Measurements from ENCODE around the gene NFKB1. TPM values are rescaled to one million over a fixed set of nuclear protein-coding genes. Genes with fewer than 3 reads are reported as not detected.

The NFKB1 gene
- total and polyA plus RNA-seq, 9 donors = 18.6 to 45.0 (median 36.6) TPM

GRCh38 chr4:102554992-102555391 is 53.8 kb downstream of the NFKB1 start:
- H3K36me3 ChIP-seq = no peaks in the 10 kb centered on the region
- no peak for DNase-seq
- H3K9me3 ChIP-seq = no peaks in the 10 kb centered on the region
- no peak overlapping the region for H3K27ac ChIP-seq
- H3K4me1 ChIP-seq (ENCODE audit: insufficient read depth) = peaks cover 2% of the 10 kb centered on the region
- no peaks in the 10 kb centered on the region for H3K27me3 ChIP-seq
- intact Hi-C loops (cut with DNase I) = no loop called here
- TF ChIP-seq EP300 (IDR thresholded peaks at IDR 0.05) (no peak), POLR2A (IDR thresholded peaks at IDR 0.05) (no peak), CTCF (IDR thresholded peaks at IDR 0.05) (no peak)
- H3K4me3 ChIP-seq = no peak overlapping the region

- Histone ChIP-seq H3K4me1 (ENCODE audit: insufficient read depth) (peaks cover 10% of the 10 kb centered on the region), H3K27ac (no peak overlapping the region), H3K4me3 (no peak overlapping the region), H3K36me3 (no peaks in the 10 kb centered on the region), H3K27me3 (no peaks in the 10 kb centered on the region), H3K9me3 (no peaks in the 10 kb centered on the region)
- WGBS, 3 donors = 63 to 72% (median 64%) methylated on average over 2 of the region's 2 CpGs
- TF ChIP-seq CTCF (IDR thresholded peaks at IDR 0.05) (no peak), EP300 (IDR thresholded peaks at IDR 0.05) (no peak), POLR2A (IDR thresholded peaks at IDR 0.05) (no peak)
- DNase-seq = no peak
- intact Hi-C loops (cut with DNase I) = no loop called here
Observed at GRCh38 chr4:102557636-102558035, 56.5 kb downstream of the NFKB1 start.

- H3K4me1 ChIP-seq (ENCODE audit: insufficient read depth) = peaks cover 8% of the 10 kb centered on the region
- no peaks in the 10 kb centered on the region for H3K36me3 ChIP-seq
- DNase-seq = no peak
- H3K4me3 ChIP-seq = no peak overlapping the region
- H3K27me3 ChIP-seq = no peaks in the 10 kb centered on the region
- no peaks in the 10 kb centered on the region for H3K9me3 ChIP-seq
- WGBS, 3 donors = 23 to 26% (median 25%) methylated on average over 5 of the region's 5 CpGs
- peak overlapping the region in 1 of 2 donors; percentile 48 for H3K27ac ChIP-seq
- TF ChIP-seq CTCF (IDR thresholded peaks at IDR 0.05) (no peak), POLR2A (IDR thresholded peaks at IDR 0.05) (no peak), EP300 (IDR thresholded peaks at IDR 0.05) (no peak)
- intact Hi-C loops (cut with DNase I) = no loop called here
Observed at GRCh38 chr4:102560115-102560514, 59.0 kb downstream of the NFKB1 start.

- H3K4me1 ChIP-seq (ENCODE audit: insufficient read depth) = peaks cover 9% of the 10 kb centered on the region
- intact Hi-C loops (cut with DNase I) = no loop called here
- no peaks in the 10 kb centered on the region for H3K27me3 ChIP-seq
- no peak for TF ChIP-seq POLR2A (IDR thresholded peaks at IDR 0.05)
- no peak for TF ChIP-seq EP300 (IDR thresholded peaks at IDR 0.05)
- no peak for TF ChIP-seq CTCF (IDR thresholded peaks at IDR 0.05)
- WGBS, 3 donors = 56 to 65% (median 59%) methylated on average over 4 of the region's 4 CpGs
- no peak for DNase-seq
- peak overlapping the region in 1 of 2 donors; percentile 48 for H3K27ac ChIP-seq
- no peaks in the 10 kb centered on the region for H3K36me3 ChIP-seq
- no peaks in the 10 kb centered on the region for H3K9me3 ChIP-seq
- no peak overlapping the region for H3K4me3 ChIP-seq
Observed at GRCh38 chr4:102560571-102561341, 59.6 kb downstream of the NFKB1 start.
